ENCODE measurements around the gene SPATA16. TPM values are rescaled to one million over a fixed set of nuclear protein-coding genes. Genes with fewer than 3 reads are reported as not detected.

The SPATA16 gene
- total RNA-seq, 1 experiment from 2014 or later, result 0.44 TPM

GRCh38 chr3:172875039-172875438 lies 266.0 kb downstream of the SPATA16 start (continued):
- TF ChIP-seq STAT6 (CRISPR knock-in tag; conservative IDR thresholded peaks at IDR 0.05; ENCODE audit: low read depth) (no peak), TEAD4 (CRISPR knock-in tag; IDR thresholded peaks at IDR 0.05) (no peak), NR2C2 (CRISPR knock-in tag; IDR thresholded peaks at IDR 0.05) (no peak), CREB1 (CRISPR knock-in tag; IDR thresholded peaks at IDR 0.05) (no peak)
- TF ChIP-seq, protein P1, sequence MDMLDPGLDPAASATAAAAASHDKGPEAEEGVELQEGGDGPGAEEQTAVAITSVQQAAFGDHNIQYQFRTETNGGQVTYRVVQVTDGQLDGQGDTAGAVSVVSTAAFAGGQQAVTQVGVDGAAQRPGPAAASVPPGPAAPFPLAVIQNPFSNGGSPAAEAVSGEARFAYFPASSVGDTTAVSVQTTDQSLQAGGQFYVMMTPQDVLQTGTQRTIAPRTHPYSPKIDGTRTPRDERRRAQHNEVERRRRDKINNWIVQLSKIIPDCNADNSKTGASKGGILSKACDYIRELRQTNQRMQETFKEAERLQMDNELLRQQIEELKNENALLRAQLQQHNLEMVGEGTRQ (CRISPR knock-in tag; IDR thresholded peaks at IDR 0.05), result no peak

- no peak for DNase-seq (ENCODE audit: low spot score)
- Mint-ChIP-seq H3K4me3 (no peak overlapping the region), H3K36me3 (peaks cover 14% of the 10 kb centered on the region), H3K4me1 (peaks cover 14% of the 10 kb centered on the region), H3K27me3 (ENCODE audit: low read depth) (peaks cover 2% of the 10 kb centered on the region), H3K27ac (no peak overlapping the region), H3K9me3 (peaks cover 19% of the 10 kb centered on the region)
- POLR2A ChIA-PET, result no interaction called here
- TF ChIP-seq, protein P2, sequence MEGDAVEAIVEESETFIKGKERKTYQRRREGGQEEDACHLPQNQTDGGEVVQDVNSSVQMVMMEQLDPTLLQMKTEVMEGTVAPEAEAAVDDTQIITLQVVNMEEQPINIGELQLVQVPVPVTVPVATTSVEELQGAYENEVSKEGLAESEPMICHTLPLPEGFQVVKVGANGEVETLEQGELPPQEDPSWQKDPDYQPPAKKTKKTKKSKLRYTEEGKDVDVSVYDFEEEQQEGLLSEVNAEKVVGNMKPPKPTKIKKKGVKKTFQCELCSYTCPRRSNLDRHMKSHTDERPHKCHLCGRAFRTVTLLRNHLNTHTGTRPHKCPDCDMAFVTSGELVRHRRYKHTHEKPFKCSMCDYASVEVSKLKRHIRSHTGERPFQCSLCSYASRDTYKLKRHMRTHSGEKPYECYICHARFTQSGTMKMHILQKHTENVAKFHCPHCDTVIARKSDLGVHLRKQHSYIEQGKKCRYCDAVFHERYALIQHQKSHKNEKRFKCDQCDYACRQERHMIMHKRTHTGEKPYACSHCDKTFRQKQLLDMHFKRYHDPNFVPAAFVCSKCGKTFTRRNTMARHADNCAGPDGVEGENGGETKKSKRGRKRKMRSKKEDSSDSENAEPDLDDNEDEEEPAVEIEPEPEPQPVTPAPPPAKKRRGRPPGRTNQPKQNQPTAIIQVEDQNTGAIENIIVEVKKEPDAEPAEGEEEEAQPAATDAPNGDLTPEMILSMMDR (IDR thresholded peaks at IDR 0.05), result no peak
- TF ChIP-seq IRF1 (CRISPR knock-in tag; IDR thresholded peaks at IDR 0.05) (no peak), STAT6 (CRISPR knock-in tag; conservative IDR thresholded peaks at IDR 0.05; ENCODE audit: low read depth) (no peak), HMGXB4 (CRISPR knock-in tag; IDR thresholded peaks at IDR 0.05) (no peak), GTF2I (CRISPR knock-in tag; conservative IDR thresholded peaks at IDR 0.05) (no peak), MYBL2 (CRISPR knock-in tag; IDR thresholded peaks at IDR 0.05) (no peak)
- CTCF ChIA-PET, result no interaction called here
- no peak for ATAC-seq
Observed at GRCh38 chr3:172869784-172870518, 271.1 kb downstream of the SPATA16 start.

GRCh38 chr3:172869368-172869771 lies 271.7 kb downstream of the SPATA16 start:
- POLR2A ChIA-PET, result no interaction called here
- CTCF ChIA-PET, result no interaction called here
- Mint-ChIP-seq H3K27me3 (ENCODE audit: low read depth) (peaks cover 2% of the 10 kb centered on the region), H3K27ac (no peak overlapping the region), H3K36me3 (peaks cover 14% of the 10 kb centered on the region), H3K4me1 (peaks cover 8% of the 10 kb centered on the region), H3K4me3 (no peak overlapping the region), H3K9me3 (peaks cover 19% of the 10 kb centered on the region)
- no peak for TF ChIP-seq ARID4B (CRISPR knock-in tag; IDR thresholded peaks at IDR 0.05; ENCODE audit: borderline replicate concordance)
- TF ChIP-seq ATF3 (CRISPR knock-in tag; conservative IDR thresholded peaks at IDR 0.05), result no peak
- no peak for TF ChIP-seq FOXP1 (CRISPR knock-in tag; IDR thresholded peaks at IDR 0.05; ENCODE audit: borderline replicate concordance)
- TF ChIP-seq NR1H2 (CRISPR knock-in tag; IDR thresholded peaks at IDR 0.05), result no peak
- no peak for TF ChIP-seq NR3C1 (CRISPR knock-in tag; conservative IDR thresholded peaks at IDR 0.05; ENCODE audit: low read depth)
- no peak for DNase-seq (ENCODE audit: low spot score)
- ATAC-seq, result no peak
